Non-pigmented ciliary epithelial cell (primary cell): ENCODE results near the gene COL25A1.
"Not testable (repeated sequence)": the region's sequence is repeated elsewhere in the genome, so short reads cannot be mapped to it uniquely, and the experiment has no call there.

Experiments used
- DNase-seq: peaks from one replicate; pipeline ENCODE4 v3.0.0-alpha.2; 2010; ENCODE audit warnings: low read depth

Gene COL25A1

GRCh38 chr4:108903464-108904221 is 398.8 kb downstream of the COL25A1 start:
- DNase-seq: no peak

DNA sequence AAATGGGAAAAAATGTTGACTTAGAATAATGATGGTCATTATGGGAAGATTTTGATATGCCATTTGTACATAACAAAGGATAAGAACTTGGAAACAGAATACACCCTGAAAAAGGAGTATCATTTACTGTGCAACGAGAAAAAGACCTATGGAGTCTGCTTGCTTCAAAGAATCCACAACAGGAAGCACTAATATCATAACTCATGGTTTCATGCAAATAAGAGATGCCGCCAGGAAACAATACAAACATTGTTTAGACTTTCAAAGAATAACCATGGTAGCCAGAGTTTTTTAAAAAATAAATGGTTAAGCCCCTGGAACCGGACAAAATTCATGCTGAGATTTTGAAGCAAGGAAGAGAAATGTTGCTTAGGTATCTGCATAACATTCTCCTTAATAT is 399.7 kb downstream of the COL25A1 start:
- DNase-seq: no peak

- DNase-seq: no peak
Measured at GRCh38 chr4:108901291-108901690, 401.2 kb downstream of the COL25A1 start.

GRCh38 chr4:108900018-108900580 is 402.4 kb downstream of the COL25A1 start:
- no peak for DNase-seq

DNA sequence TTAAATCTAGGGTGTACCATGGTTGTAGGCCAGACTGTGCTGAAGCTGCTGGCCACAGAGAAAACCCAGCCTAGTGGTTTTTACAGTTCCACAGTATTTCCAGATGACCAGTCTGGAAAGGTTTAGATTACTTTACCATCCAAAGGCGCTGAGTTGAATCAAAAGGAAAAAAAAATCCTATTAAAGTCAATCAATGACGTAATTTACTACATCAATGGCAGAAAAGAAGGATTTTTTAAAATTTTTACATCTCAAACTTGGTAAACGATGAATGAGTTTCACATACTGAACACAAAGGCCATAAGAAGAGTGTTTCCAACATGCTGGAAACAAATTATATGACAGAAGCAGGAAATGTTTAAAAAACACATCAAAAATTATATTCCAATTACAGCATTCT is 409.0 kb downstream of the COL25A1 start:
- no peak for DNase-seq

DNA sequence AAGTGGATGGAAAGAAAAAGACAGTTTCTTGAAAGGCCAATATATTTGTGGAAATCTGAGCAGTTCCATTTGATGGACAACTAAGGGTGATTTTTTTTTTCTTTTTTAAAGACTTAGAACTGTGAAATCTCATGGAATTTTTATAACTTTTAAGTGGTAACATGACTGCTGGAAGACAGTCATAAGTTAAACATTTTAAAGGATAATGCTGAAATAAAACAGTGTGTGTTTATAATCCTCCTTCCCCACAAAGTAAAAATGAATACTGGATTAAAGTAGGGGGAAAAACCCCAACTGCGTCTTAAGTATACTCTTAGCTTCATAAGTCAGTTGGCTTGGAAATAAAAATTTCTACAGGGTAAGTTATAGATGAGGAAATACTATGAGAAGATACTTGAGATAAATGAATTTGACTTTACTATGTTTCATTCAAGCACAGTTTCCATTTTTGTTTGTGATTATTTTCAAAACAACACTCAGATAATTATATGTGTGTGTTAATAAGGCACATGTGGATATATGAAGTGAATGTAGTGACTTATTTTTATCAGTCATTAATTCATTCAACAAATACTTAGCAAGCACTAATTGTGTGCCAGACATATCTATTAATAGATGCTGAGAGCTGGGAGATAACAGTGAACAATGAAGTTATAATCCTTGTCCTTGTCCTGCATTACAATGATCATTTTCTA is 410.4 kb downstream of the COL25A1 start:
- no peak for DNase-seq

DNA sequence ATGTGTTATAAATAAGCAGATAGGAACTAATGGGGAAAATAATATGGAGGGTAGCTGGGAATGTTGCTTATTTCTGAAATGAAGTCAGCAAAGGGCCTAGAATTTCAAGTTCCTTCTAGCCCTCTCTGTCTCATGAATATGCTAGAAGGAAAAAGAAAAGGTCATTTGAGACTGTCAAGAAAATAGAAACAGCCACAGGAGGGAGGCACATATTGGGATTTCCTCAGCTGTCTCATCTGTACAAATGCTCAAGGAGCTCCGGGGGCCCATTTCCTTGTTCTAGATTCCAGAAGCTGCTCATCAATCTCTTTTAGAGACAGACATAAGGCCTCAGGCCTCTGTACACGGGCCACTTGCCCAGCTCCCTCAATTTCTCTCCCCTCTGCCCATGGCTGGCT is 412.0 kb downstream of the COL25A1 start:
- DNase-seq: no peak

GRCh38 chr4:108889696-108890483 is 412.6 kb downstream of the COL25A1 start:
- DNase-seq: no peak

DNA sequence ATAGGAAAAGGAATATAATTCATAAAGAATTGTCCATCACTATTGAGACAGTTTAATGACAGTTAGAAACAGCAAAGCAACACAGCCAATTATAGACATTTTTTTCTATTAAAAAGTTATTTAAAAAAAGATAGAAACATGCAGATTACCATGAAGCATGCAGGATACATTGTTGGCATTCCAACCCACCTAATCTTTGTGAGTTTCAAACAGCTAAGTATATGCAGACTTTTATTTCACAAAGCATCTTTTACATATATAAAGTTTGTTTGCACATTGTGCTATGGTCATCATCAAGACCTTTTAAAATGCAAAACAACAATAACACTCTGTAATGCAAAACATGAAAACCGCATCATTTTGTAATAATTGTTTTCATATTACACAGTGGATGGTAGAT is 413.7 kb downstream of the COL25A1 start:
- no peak for DNase-seq

- no peak for DNase-seq
Measured at GRCh38 chr4:108887034-108887433, 415.4 kb downstream of the COL25A1 start.

- DNase-seq: peak; percentile 55
Measured at GRCh38 chr4:108885211-108885610, 417.2 kb downstream of the COL25A1 start.

- peak; percentile 35 for DNase-seq
Measured at GRCh38 chr4:108884596-108884995, 417.9 kb downstream of the COL25A1 start.

GRCh38 chr4:108881986-108882385 is 420.5 kb downstream of the COL25A1 start:
- no peak for DNase-seq

DNA sequence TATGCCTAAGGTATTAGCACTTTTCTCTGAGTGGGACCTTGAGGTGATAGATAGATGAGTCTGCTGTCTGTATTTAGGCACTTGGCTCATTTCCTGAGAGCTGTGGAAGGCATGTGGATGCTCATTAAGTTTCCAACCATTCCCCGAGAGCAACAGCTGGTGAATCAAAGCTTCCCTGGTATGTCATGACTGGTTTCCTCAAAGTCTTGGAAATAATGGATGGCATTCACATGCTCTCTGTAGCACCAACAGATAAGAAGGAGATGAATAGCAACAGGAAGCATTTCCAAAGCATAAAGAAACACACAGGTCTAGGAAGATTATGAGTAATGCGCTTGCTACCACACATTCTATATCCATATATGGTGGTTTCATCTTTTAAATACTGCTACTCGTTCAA is 421.3 kb downstream of the COL25A1 start:
- peak; percentile 93 for DNase-seq

DNA sequence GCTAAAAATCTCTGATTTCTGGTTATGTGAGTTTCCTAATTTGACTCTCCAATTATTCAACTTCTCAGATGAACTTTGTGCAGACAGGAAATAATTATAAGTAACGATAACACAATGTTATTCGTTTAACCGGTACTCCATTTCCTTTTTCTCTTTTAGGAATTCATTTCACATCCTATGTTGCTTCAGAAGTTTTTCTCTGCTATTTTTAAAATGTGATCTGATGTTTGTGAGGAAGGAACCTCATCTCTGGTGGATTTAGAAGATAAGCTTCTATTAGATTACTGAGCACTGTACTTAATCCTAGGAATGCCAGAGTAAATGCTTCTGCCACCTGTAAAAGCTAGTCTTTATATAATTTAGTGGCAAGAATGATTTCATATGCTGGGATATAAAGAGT is 423.7 kb downstream of the COL25A1 start:
- no peak for DNase-seq

- DNase-seq: no peak
Measured at GRCh38 chr4:108877821-108878220, 424.6 kb downstream of the COL25A1 start.

DNA sequence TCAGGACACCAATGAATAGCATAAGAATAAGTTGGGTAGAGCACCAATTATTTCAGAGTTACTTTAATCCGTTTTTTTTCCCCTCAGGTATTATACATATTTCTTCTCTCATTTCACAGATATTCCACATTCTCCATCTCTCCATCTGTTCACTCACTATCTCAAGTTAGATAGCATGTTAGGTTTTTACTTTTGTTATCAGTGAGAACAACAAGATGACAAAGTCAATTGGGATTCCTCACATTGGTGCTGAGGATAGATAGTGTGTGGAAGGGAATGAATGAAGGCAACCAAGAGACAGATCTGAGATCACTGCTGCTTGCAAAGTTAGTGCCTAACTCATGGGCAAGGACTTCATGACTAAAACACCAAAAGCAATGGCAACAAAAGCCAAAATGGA is 427.7 kb downstream of the COL25A1 start:
- DNase-seq: no peak

DNA sequence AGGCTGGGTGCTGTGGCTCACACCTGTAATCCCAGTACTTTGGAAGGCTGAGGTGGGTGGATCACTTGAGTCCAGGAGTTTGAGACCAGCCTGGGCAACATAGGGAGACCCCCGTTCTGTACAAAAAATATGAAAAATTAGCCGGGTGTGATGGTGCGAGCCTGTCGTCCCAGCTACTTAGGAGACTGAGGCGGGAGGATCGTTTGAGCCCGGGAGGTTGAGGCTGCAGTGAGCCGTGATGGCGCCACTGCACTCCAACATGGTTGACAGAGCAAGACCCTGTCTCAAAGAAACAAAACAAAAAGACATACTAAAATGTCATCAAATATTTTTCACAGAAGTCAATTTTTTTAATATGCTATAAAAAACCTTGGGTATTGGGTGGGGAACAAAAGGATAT is 432.5 kb downstream of the COL25A1 start:
- DNase-seq: not testable (repeated sequence)

- no peak for DNase-seq
Measured at GRCh38 chr4:108868606-108869227, 433.7 kb downstream of the COL25A1 start.

DNA sequence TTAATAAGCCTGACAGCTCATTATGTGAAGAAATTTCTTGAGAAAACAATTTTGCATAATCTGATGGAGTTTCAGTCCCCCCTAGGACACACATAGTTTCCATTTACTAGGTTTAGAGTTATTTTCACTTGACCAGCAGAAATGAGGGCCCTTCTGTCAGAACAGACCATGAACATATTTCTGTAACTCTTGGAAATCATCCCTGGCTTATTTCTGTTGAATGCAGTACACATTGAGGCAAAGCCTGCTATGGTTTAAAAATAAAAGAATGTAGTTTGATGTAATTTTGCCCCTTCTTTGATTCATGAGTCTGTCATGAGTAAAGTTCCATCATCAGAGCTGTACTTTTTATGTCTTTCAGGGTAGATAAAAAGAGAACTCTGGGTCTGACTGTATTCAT is 435.0 kb downstream of the COL25A1 start:
- no peak for DNase-seq

GRCh38 chr4:108861334-108861733 is 441.1 kb downstream of the COL25A1 start:
- no peak for DNase-seq

DNA sequence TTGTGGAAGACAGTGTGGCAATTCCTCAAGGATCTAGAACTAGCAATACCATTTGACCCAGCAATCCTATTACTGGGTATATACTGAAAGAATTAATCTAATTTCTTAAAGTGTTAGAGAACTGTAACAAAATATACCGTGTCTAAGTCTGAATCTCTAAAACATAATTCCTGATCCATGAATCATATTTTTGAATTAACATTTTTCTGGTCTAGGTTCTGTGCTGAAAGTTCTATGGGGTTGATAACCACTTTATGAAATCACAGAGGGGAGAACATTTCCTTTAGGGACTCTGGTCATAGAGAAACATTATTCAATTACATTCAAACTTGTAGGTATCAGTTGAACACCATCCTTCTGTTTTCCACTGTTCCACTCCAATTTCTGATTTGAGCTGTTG is 447.7 kb downstream of the COL25A1 start:
- no peak for DNase-seq
